Stomach (tissue), 4 donors: ENCODE data around the gene HMGCS2.

ENCODE experiments used
- EP300 ChIP-seq: sonication (generic); formaldehyde crosslinking; IDR thresholded peaks from one replicate; pipeline ENCODE4 v1.6.1; 2017; ENCODE audit warnings: antibody characterized with exemption
- TF ChIP-seq, protein P1 (sequence below), 7 experiments: fragments of 450-650 bp in 4 of 7; fragments of 200-600 bp in 3 of 7; sonication (generic) in 3 of 7; IDR thresholded peaks; one replicate each; pipeline ENCODE4 v1.5.1; 2016 to 2019; ENCODE audit warnings: antibody characterized with exemption in 7 of 7, control low read depth in 2 of 7, mild to moderate bottlenecking in 1 of 7

DNA sequence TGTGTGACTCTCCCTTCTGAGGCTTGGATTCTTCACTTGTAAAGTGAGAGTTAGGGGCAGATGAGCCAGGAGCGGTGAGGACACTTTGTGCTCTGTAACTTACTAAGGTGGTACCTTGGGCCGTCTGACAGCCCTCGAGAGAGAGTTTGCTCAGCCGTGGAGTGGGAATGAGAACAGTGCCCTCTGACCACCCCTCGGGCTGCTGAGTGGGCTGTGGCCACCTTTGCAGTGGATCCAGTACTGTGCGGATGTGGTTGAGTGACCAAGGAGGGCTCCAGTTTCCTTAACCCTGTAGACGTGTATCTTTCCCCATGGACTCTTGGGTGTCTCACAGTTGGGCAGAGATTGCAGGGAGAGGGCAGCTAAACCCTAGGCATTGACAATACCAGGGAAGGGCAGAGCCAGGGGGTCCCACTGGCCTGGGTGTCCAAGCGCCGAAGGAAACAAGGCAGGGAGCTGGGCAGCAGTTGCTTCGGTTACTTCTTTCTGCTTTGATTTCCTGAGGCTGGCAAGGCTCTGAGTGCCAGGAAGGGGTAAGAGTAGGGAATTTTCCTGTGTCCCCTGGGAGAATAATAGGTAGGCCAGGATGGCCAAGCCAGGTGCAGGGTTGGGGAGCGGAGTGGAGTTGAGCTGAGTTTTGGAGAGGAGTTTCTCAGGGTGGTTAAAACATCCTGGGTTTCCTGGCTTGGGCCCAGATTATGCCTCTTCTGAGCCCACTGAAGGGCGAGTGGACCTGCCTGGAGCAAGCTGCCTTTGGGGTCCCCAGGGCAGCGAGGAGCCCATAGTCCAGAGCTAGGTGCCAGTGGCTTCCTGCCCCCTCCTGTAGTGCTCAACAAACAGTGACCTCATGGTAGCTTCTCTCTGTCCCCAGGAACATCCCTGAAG is 27.6 kb downstream of the HMGCS2 start:
- TF ChIP-seq, protein P1, sequence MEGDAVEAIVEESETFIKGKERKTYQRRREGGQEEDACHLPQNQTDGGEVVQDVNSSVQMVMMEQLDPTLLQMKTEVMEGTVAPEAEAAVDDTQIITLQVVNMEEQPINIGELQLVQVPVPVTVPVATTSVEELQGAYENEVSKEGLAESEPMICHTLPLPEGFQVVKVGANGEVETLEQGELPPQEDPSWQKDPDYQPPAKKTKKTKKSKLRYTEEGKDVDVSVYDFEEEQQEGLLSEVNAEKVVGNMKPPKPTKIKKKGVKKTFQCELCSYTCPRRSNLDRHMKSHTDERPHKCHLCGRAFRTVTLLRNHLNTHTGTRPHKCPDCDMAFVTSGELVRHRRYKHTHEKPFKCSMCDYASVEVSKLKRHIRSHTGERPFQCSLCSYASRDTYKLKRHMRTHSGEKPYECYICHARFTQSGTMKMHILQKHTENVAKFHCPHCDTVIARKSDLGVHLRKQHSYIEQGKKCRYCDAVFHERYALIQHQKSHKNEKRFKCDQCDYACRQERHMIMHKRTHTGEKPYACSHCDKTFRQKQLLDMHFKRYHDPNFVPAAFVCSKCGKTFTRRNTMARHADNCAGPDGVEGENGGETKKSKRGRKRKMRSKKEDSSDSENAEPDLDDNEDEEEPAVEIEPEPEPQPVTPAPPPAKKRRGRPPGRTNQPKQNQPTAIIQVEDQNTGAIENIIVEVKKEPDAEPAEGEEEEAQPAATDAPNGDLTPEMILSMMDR (IDR thresholded peaks at IDR 0.05): no peak
- no peak for TF ChIP-seq EP300
